GM18873 (cell line): ENCODE measurements around the gene CBLB.
"Not testable (repeated sequence)": the region's sequence is repeated elsewhere in the genome, so short reads cannot be mapped to it uniquely, and the experiment has no call there.

Experiments used
- ATAC-seq: cut with Tn5 transposase; IDR thresholded peaks from one replicate; pipeline ENCODE4 v1.9.1; 2021; ENCODE audit warnings: mild to moderate bottlenecking, moderate library complexity, moderate number of reproducible peaks; ENCODE audit not compliant: unreplicated experiment, low FRiP score

Gene CBLB

GRCh38 chr3:105763659-105764036, 105.2 kb downstream of the CBLB start:
- ATAC-seq: no peak

GRCh38 chr3:105762749-105763658, 105.8 kb downstream of the CBLB start:
- ATAC-seq: no peak

GRCh38 chr3:105762214-105762613, 106.6 kb downstream of the CBLB start:
- not testable (repeated sequence) for ATAC-seq

GRCh38 chr3:105759442-105760078, 109.3 kb downstream of the CBLB start:
- ATAC-seq: no peak

GRCh38 chr3:105758451-105758850, 110.4 kb downstream of the CBLB start:
- ATAC-seq: no peak

- no peak for ATAC-seq
These were observed 113.5 kb downstream of the CBLB start for GRCh38 chr3:105755121-105755886.

GRCh38 chr3:105752791-105753415, 115.9 kb downstream of the CBLB start:
- no peak for ATAC-seq

GRCh38 chr3:105747696-105748095, 121.1 kb downstream of the CBLB start:
- no peak for ATAC-seq

- ATAC-seq: no peak
These were observed 121.7 kb downstream of the CBLB start for GRCh38 chr3:105747060-105747541.

GRCh38 chr3:105746231-105746996, 122.4 kb downstream of the CBLB start:
- ATAC-seq: peak; percentile 81

GRCh38 chr3:105745046-105745445, 123.8 kb downstream of the CBLB start:
- no peak for ATAC-seq

- ATAC-seq: no peak
These were observed 124.6 kb downstream of the CBLB start for GRCh38 chr3:105744202-105744601.

GRCh38 chr3:105733356-105733755, 135.5 kb downstream of the CBLB start:
- ATAC-seq: no peak

GRCh38 chr3:105731686-105732085, 137.1 kb downstream of the CBLB start:
- no peak for ATAC-seq

GRCh38 chr3:105730801-105731354, 137.9 kb downstream of the CBLB start:
- ATAC-seq: no peak

GRCh38 chr3:105729667-105730066, 139.1 kb downstream of the CBLB start:
- ATAC-seq: no peak

- ATAC-seq: no peak
These were observed 140.0 kb downstream of the CBLB start for GRCh38 chr3:105728771-105729312.

GRCh38 chr3:105727036-105727435, 141.8 kb downstream of the CBLB start:
- ATAC-seq: not testable (repeated sequence)

GRCh38 chr3:105722943-105723556, 145.8 kb downstream of the CBLB start:
- ATAC-seq: peak; percentile 100
